HG02763 (cell line): Measurements from ENCODE around the gene RRP36.

ENCODE experiments used
- ATAC-seq: cut with Tn5 transposase; IDR thresholded peaks from one replicate; pipeline ENCODE4 v1.9.1; 2021; ENCODE audit warnings: mild to moderate bottlenecking, moderate library complexity; ENCODE audit not compliant: unreplicated experiment

Gene RRP36

DNA sequence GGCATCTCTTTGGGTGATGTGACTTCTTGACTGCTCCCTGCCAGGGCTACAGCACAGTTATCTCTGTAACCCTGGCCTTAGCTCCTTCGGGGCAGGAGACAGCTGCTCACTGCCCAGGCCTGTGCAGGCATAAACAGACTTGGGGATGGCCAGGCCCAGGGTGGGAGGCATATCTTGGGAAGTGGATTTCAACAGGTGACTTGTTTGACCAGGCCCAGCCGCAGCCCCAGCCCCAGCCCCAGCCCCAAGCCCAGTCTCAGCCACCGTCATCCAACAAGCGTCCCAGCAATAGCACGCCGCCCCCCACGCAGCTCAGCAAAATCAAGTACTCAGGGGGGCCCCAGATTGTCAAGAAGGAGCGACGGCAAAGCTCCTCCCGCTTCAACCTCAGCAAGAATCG lies 15.2 kb upstream of the RRP36 start:
- ATAC-seq = no peak

DNA sequence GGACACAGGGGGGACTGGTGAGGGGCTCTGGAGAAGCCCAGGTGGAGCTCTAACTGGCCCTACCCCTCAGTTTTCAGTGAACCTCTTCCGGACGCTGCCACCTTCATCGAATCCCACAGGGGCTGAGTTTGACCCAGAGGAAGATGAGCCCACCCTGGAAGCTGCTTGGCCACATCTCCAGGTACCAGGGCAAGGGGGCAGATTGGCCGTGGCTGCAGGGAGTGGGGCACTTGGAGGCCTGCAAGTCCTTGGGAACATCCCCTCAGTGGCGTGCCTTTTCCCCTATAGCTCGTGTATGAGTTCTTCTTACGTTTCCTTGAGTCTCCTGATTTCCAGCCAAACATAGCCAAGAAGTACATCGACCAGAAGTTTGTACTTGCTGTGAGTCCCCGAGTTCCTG lies 14.3 kb upstream of the RRP36 start:
- no peak for ATAC-seq

DNA sequence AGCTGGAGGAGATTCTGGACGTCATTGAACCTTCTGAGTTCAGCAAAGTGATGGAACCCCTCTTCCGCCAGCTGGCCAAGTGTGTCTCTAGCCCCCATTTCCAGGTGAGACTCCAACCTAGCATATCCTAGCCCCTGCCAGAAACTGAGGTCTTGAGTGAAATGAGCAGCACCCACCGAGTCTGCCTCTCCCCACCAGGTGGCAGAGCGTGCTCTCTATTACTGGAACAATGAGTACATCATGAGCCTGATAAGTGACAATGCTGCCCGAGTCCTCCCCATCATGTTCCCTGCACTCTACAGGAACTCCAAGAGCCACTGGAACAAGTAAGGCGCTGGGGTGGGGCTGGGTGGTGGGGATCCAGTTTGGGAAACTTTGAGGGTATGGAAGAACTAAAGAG lies 12.3 kb upstream of the RRP36 start:
- ATAC-seq = no peak

DNA sequence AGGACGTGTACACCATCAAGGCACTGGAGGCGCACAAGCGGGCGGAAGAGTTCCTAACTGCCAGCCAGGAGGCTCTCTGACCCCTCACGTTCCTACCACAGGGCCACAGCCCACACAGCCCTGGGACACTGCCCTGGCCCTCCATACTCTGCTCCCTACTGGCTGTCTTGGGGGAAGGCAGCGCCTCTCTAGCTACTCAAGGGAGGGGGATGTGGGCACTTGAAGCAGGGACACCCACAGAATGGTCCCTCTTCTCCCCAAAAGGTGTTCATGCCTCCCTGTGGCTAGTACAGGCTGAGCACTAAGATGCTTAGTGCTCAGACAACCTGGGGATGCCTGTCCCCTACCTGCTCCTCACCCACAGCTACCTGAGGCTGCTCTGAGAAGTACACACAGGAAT lies 10.2 kb upstream of the RRP36 start:
- ATAC-seq = no peak

DNA sequence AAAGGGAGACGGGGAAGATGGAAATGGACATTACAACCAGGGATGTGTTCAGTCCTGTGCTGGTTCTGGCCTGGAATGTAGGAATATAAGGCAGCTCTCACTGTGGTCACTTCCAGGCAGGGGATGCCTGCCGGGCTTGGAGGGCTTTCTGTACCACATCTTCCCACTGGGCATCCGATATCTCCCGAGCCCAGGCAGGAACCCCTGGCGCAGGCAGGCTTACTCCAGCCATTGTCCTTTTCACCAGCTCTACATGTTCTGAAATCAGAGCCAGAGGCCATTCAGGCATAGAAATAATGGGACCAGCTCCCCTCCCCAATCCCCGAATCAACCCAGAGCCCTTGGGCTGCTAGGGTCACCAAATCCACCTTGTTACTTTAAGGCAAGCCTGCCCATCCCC lies 9.1 kb upstream of the RRP36 start:
- ATAC-seq = no peak

DNA sequence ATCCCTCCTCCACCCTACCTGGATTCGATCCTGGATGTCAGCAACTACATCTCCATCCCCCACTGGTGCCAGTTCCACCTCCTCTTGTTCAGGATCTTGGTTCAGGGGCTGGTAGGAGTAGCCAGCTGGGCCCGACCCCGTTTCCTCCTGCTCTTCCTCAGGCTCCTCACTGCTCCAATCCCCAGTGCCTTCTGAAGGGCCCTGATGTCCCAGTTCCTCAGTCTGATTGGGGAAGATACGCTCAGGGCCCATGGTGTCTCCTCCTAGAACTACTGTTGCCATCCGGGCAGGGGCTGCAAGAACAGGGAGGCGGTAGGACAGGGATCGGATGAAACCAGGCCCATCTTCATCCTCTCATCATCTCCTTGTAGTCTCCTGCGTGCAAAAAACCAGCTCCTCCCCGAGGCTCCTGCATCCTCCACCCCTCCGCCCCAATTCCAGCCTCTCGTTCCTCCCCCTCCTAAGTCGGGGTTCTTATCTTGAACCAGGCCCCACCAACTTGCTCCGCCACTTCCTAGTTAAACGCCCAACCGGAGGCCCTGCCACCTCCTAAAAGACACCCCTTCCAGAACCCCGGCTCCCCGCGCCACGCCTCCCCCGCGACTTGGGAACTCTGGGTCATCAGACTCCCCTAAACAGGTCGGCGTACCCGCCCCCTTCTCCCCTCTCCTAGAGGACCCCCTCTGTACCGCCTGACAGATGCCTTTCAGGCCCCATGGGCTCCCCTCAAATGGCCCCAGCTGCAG lies 8.2 kb upstream of the RRP36 start:
- ATAC-seq = no peak

DNA sequence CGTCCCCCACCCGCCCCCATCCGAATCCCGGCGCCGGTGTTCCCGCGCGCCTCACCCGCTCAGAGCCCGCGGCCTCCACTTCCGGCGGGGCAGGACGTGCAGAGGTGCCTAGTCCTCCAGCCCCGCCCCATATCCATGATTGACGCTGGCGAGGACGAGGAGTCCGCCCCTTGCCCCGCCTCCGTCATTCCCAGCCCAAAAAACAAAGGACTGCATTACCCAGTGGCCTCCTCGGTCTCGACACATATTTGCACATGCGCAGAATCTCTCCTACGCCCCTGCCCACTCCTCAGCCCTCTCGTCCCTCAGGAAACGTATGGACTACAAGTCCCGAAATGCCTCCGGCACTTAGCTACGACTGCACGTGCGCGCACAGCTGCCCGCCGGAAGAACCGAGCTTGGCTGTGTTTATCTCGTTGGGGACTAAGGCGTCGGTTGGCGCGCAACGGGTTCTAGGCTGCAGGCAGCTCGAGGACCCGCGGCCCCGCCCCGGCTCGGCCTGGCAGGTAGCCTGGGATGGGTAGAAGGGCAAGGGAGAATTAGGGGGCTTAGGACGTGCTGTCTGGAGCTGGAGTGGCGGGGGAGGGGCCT lies 7.5 kb upstream of the RRP36 start, which contains the start of the genes KLHDC3 and MEA1:
TSS of gene KLHDC3 (plus strand) at position 407 of the 591 bp plus-strand sequence. CDS start 2,944 bp downstream, outside the sequence.
TSS of gene MEA1 (minus strand) at position 104 of the 591 bp plus-strand sequence. CDS start 133 bp downstream, outside the sequence.
- ATAC-seq = peak; percentile 93

DNA sequence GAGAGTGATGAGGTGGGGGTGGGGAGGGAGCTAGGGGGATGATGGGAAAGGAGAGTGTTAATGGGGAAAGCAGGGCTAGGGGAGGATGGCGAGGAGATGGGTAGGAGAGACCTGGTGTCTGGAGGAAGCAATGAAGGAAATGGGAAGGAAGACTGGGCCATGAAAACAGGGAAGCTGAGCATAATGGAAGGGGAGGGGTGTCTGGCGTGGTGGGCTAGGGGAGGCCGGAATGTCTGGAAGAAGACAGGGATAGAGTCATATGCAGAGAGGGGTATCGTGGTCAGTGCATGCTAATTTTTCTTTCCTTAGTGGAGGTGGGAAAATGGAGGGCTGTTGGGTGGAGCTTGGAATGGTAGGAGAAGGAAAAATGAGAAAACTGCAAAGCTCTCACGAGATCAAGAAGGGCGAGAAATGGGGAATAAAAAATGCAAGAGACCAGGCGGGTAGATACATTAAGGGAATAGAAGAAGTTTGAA lies 7.0 kb upstream of the RRP36 start:
- no peak for ATAC-seq

DNA sequence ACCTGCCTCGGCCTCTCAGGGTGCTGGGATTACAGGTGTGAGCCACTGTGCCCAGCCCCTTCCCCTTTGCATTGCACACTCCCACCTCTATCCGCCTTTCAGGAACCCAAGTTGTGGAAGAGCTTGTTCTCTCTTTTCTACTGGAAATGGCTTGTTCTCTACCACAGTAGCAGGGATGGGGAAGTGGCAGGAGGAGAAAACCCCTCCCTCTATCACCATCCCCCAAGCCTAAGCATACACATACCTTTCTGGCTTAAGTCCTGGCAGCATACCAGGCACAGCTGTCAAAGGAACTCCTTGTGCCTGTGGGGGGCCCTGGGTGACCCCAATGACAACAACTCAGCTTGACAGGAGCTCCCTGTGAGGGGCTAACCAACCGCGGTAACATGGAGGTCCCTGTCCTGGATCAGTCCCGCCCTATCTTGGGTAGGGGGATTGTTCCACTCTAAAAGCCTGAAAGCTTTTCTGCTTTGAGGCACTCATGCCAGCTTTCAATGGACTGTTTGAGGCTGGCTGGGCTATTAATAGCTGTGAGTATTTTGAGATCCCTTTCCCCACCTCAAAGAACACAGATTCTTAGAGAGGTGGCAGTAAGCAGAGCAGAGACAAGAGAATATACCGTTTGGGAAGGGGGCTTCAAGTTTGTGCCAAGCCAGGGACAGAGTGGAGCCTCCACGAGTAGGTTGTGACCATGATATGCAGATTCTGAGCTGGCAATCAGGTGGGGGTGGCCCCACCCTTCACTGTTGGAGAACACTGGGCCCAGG lies 5.1 kb upstream of the RRP36 start:
- no peak for ATAC-seq

DNA sequence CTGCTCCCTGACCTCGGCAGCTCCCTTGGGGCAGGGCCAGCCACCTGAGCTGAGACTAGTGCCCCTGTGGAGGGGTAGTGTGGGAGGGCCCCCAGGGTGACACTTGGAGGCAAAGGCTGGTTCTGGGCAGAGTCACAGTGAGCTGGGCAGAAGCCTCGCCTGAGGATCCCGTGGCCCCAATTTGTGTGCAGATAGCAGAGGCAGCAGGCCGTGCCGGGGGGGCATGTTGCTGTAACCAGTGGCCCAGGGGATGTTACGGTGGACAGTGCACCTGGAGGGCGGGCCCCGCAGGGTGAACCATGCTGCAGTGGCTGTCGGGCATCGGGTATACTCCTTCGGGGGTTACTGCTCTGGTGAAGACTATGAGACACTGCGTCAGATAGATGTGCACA lies 4.5 kb upstream of the RRP36 start:
- ATAC-seq = no peak

DNA sequence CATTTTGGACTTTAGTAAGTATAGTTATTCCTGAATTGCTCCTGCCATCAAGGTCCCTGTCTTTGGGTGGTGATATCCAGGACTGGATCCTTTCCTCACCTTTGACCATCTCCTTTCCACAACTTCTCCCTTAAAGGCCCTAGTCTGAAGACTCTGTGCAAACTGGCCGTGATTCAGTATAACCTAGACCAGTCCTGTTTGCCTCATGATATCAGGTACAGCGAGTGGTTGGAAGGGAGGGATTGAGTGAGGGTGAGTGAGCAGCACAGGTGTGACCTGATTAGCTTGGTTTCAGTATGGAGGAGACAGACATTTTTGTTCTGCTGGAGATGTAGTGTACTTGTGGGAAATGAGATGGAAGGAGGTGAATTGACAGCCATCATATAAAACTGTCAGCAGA lies 2.3 kb upstream of the RRP36 start:
- no peak for ATAC-seq

DNA sequence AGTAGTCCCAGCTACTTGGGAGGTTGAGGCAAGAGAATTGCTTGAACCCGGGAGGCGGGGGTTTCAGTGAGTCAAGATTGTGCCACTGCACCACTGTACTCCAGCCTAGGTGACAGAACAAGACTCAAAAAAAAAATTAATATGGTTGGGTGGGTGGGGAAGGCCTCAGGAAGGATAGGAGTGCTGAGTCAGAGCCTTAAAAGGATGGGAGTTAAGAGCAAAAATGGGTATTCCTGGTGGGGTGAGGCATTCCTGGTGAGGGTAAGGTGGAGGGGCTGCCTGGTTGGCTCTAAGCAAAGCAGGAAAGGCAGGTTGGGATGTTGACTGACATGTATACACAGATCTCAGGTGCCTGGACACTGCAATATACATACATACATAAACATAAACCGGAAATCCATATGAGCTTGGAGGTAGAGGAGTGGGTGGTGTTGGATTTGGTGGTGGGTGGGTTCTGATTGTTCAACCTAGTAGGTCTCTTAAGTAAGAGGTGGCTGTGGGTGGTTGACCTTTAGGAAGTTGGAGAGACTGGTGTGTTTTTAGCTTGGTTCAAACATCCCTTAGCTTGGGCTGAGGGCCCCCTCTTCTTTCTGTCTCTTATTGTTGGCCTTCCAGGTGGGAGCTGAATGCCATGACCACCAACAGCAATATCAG lies 1.2 kb upstream of the RRP36 start:
- no peak for ATAC-seq

DNA sequence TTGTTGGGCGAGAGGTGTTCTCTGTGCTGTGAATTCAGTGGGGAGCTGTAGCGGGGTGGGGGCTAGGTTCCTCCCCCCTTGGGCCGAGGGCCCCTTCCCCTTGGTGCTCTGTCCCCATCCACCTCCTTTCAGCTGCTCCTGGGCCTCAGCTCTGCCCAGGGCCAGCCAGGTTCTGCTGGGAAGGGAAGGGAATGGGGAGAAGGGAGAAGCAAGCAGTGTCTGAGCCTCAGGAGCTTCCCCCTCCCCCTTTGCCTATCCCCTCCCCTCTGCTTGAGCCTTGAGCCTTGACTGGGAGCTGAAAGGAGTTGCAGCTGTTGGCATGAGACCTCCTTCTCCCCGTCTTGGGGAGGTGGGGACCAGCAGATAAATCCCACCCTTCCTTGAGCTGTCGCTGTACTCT lies 576 bp upstream of the RRP36 start:
- no peak for ATAC-seq

DNA sequence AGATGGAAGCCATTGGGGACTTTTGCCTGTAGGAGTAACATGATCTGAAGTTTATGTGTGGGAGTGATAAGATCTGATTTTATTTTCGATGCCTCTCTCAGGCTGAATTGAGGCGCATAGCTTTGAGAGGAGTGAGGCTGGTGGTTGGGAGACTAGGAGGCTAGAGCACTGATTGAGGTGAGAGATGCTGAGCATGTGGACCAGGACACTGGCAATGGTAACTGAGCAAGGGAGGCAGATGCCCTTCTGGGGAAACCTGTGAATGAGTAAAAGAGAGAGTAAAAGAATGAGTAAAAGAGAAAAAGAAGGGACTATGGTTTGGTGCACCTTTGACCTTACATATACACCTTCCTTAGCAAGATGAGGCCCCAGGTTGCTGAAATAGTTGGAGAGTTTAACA lies 3.0 kb downstream of the RRP36 start:
- ATAC-seq = no peak

DNA sequence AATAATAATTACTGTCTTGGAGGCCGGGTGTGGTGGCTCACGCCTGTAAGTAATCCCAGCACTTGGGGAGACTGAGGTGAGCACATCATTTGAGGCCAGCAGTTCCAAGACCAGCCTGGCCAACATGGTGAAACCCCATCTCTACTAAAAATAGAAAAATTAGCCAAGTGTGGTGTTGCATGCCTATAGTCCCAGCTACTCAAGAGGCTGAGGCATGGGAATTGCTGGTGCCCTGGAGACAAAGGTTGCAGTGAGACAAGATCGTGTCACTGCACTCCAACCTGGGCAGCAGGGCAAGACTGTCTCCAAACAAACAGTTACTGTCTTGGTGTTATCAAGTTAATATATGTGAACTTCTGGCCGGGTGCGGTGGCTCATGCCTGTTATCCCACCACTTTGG lies 4.9 kb downstream of the RRP36 start:
- no peak for ATAC-seq

DNA sequence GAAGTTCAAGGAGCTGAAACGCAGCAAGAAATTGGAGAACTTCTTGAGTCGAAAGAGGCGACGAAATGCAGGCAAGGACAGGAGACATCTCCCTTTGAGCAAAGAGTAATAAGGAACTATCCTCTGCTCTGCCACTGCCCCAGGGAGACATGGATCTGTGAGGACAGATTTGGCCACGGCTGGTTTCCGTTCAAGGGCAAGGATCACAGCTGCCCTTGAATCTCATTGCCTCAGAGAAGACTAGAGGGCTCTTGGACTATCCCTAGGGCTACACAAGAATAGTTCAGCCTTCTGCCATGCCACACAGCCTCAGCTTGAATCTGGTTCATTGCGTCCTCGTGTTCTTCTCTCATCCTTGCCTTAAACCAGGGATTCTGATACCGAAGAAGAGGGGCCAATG lies 7.7 kb downstream of the RRP36 start:
- no peak for ATAC-seq

DNA sequence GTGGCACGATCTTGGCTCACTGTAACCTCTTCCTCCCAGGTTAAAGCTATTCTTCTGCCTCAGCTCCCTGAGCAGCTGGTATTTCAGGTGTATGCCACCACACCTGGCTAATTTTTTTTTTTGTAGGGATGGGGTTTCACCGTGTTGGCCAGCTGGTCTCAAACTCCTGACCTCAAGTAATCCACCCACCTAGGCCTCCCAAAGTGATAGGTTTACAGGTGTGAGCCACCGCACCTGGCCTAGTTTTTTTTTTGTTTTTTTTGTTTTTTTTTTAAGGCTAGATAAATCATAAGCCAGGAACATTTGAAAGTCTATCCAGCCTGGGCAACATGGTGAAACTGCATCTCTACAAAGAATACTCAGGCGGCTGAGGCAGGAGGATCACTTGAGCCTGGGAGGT lies 10.9 kb downstream of the RRP36 start:
- no peak for ATAC-seq

DNA sequence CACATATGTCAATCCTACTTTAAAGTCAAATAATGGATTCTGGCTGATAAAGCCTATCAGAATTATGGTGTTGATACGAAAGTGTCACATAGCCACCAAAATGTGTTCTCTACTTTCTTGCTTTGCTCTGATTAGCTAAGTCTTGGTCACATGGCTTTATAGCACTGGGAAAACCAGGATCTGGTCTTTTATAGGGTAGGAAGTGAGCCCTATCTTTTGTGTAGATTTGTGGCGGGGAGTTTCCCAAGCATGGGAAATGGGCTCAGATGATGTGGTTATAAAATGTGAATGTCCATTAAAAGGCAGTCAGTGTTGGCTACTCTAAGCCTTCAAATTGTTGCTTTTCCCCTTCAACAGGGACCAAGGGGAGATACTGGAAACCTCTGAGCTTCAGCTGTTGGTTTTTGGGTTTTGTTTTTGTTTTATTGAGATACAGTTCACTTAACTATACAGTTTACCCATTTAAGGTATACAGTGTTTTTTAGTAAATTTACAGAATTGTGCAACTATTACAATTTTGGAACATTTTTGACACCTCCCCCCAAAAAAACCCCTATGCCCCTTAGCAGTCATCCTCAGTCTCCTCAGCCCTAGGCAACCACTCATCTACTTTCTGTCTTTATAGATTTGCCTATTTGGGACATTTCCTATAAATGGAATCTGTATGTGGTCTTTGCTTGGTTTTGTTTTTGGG lies 12.2 kb downstream of the RRP36 start:
- ATAC-seq = no peak

DNA sequence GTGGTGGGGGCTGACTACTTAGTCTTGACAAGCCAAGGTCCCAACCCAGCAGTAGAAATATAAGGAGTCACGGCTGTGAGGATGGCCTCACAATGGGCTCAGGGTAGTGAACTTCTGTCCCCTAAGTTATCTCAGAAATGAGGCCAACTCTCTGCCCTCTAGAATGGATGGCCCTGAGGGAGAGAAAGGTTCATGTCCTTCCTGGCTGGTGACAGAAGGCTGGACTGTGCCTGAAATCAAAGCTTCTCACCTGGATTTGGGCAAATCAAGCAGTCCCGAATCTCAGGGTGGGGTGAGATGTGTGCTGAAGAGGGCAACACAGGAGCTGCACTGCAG lies 12.7 kb downstream of the RRP36 start:
- ATAC-seq = no peak

DNA sequence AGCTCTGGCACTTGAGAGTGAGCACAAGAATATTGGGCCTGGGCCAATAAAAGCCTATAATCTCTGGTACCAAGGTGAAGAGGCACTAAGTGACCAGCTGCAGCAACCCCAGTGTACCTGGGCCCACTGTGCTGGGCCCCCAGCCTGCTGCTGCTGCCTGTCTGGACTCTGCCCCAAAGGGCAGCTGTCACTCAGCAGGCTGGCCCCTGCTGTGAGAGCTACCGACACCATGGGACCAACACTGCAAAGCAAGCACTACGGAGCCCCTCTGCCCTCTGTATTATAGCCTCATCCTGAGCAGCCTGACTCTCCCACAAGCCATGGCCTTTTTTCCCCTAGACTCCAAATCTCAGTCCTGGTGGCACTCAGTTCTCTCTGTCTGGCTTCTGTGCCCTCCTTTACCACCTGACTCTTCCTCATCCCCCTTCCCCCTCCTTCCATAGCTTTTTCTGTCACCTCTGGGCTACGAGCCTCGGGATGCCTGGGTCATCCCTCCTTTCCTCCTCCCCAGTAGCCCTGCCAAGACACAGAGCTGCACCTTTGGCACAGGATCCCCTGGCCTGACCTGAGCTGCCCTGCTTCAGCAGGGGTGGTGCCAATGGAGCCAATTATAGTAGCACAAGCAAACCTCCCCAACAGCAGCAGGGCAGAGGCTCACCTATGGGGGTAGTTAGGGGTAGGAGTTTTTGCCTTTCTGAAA lies 14.2 kb downstream of the RRP36 start:
- ATAC-seq = no peak
